DMS53 treated with DMSO at 0.1 percent for 48 hours (cell line): ENCODE data around the gene ENPEP.
"Not testable (repeated sequence)": the region's sequence is repeated elsewhere in the genome, so short reads cannot be mapped to it uniquely, and the experiment has no call there.

Experiments used
- DNase-seq: peaks from one replicate; lab custom pipeline; 2025; ENCODE audit not compliant: unreplicated experiment; lab: John Stamatoyannopoulos, UW

ENPEP gene, protein sequence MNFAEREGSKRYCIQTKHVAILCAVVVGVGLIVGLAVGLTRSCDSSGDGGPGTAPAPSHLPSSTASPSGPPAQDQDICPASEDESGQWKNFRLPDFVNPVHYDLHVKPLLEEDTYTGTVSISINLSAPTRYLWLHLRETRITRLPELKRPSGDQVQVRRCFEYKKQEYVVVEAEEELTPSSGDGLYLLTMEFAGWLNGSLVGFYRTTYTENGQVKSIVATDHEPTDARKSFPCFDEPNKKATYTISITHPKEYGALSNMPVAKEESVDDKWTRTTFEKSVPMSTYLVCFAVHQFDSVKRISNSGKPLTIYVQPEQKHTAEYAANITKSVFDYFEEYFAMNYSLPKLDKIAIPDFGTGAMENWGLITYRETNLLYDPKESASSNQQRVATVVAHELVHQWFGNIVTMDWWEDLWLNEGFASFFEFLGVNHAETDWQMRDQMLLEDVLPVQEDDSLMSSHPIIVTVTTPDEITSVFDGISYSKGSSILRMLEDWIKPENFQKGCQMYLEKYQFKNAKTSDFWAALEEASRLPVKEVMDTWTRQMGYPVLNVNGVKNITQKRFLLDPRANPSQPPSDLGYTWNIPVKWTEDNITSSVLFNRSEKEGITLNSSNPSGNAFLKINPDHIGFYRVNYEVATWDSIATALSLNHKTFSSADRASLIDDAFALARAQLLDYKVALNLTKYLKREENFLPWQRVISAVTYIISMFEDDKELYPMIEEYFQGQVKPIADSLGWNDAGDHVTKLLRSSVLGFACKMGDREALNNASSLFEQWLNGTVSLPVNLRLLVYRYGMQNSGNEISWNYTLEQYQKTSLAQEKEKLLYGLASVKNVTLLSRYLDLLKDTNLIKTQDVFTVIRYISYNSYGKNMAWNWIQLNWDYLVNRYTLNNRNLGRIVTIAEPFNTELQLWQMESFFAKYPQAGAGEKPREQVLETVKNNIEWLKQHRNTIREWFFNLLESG

DNA sequence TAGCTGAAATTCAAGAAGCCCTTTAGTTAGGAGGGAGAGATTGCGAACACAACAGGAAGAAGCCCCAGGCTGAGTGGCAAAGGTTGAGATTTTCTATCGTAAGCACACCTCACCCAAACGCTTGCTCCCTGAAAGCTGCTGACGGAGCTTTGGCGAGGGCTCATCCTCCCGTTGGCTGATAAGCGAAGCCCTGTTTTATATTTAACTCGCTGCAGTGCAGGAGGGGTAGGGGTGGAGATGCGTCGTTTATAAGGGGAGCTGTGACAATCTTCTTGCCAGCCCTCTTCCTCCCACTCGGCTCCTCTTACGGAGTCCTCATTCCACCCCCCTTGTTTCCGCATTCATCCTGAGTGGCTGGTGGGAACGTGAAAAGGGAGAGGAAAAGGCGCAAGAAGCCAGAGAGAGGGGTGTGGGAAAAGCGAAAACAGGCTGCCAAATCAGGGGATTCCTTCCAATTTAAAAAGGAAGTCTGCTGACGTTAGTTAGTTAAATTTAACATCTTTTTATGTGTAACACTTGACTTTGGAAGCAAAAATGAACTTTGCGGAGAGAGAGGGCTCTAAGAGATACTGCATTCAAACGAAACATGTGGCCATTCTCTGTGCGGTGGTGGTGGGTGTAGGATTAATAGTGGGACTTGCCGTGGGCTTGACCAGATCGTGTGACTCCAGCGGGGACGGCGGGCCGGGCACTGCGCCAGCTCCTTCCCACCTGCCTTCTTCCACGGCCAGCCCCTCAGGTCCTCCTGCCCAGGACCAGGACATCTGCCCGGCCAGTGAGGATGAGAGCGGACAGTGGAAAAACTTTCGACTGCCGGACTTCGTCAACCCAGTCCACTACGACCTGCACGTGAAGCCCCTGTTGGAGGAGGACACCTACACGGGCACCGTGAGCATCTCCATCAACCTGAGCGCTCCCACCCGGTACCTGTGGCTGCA lies at the start of gene ENPEP:
ENPEP (plus strand) TSS at position 275 of the 938 bp plus-strand sequence; CDS start at position 535, 260 bp downstream.
- no peak for DNase-seq

DNA sequence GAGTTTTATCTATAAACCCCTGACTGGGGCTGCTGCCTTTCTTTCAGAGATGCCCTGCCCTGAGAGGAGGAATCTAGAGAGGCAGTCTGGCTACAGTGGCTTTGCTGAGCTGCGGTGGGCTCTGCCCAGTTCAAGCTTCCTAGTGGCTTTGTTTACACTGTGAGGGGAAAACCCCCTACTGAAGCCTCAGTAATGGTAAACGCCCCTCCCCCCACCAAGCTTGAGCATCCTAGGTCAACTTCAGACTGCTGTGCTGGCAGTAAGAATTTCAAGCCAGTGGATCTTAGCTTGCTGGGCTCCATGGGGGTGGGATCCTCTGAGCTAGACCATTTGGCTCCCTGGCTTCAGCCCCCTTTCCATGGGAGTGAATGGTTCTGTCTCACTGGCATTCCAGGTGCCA lies 44.1 kb upstream of the ENPEP start:
- DNase-seq: not testable (repeated sequence)

DNA sequence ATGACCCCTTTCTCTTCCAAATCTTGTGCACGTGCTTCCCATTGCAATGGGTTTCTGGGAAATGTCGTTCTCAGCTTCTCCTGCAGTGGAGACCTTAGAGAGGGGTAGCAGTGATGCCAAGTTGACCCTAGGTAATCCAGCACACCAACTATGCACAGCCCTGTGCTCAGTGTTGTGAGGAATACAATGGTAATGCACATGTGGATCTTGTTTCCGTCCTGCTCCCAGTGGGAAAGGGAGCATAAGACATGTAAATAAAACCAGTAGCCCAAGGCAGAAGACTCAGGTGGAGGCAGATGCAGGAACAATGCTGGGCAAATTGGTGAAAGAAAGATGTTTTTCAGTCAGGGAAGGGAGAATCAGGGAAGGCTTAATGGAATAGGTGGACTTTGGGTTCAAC lies 38.7 kb upstream of the ENPEP start:
- DNase-seq: not testable (repeated sequence)

DNA sequence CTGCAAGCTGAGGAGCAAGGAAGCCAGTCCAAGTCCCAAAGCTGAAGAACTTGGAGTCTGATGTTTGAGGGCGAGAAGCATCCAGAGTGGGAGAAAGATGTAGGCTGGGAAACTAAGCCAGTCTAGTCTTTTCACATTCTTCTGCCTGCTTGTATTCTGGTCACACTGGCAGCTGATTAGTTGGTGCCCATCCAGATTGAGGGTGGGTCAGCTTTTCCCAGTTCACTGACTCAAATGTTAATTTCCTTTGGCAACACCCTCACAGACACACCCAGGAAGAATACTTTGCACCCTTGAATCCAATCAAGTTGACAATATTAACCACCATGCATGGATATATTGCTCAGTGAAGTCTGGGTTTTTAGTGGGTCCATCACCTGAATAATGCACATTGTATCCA lies 36.7 kb upstream of the ENPEP start:
- DNase-seq: not testable (repeated sequence)

DNA sequence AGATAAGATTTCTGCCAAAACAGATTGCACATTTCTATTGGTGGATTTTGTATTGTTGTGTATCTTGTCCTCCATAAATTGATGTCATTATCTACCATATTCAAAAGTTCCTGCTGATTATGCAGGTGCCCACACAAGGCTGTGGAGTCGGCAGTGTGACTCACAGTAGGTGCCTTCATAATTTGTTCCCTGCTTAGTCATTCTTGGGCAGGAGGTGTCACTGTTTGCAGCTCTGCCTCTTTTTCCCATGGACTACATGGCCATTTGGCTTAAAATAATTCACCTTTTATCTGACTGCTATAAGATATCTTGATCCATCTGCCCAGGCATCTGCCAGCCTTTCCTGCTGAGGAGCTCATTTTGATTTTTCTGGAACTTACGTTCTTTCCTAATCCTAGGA lies 33.6 kb upstream of the ENPEP start:
- DNase-seq: no peak

DNA sequence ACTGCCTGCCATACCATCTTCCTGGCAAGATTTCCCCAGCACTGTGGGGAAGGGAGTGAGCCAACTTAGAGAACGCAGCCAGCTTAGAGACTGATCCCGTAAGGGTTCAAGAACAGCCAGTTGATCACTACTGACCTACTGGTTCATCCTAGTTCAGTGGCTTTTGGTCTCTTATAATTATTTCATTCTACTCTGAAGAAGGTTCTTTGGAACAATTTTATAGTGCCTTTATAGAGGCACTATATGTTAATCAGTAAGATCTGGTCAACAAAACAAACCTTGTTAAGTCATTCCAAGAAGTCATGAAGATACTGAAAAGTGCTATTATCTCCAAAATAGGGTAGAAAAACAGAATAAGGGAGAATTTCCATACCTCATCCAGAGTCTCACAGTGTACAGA lies 33.2 kb upstream of the ENPEP start:
- no peak for DNase-seq

DNA sequence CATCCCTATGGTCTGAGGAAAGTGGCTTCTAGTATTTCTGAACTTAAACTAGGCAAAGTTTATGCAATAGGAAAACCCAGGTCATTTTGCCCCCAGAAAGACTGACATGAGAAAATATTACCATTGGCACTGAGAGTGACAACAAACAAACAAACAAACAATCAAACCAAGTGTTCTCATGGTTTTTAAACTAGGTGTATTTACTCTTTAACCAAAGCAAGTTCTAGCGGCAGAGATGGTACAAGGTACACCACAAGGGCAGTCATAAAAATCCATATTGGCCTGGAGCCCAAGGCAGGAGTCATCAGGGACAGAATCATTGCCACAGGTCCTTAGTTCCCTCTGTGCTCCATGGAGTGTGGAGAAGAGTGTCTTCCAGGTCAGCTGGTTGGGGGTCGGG lies 26.0 kb upstream of the ENPEP start:
- no peak for DNase-seq

DNA sequence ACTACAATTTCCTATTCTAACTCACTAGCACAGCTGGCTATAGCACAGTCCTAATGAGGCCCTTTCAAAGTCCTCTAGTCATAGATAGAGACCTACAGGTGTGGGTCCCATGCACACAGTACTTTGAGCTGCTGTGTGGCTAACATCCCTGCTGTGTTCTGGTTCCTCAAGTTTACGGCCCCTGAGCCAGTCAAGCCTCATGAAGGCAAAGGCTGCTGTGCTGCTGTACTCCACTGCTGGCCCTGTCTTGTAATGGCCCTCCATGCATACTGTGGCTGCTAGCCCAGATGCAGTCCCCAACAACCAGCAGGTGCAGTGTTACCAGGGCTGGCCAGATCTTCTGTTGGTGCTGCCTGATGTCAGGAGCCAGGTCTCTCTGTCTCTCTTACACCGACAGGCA lies 23.4 kb upstream of the ENPEP start:
- no peak for DNase-seq

DNA sequence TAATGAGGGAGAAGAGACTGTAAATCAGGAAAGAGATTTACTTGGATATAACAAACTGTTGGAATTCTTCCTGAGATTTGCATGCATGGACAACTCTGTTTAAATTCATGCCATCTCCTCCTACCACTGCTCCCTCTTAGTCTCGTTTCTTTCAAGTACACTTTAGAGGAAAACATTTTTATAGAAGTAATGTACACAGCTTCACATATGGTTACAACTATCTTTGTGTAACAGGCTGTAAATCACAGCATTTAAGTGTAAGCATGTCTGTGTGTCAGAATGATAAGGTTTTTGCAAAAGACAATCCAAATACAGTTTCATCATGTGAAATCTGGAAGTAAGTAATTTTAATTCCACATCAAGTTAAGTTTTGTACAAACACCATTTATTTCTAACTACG lies 21.5 kb upstream of the ENPEP start:
- no peak for DNase-seq

DNA sequence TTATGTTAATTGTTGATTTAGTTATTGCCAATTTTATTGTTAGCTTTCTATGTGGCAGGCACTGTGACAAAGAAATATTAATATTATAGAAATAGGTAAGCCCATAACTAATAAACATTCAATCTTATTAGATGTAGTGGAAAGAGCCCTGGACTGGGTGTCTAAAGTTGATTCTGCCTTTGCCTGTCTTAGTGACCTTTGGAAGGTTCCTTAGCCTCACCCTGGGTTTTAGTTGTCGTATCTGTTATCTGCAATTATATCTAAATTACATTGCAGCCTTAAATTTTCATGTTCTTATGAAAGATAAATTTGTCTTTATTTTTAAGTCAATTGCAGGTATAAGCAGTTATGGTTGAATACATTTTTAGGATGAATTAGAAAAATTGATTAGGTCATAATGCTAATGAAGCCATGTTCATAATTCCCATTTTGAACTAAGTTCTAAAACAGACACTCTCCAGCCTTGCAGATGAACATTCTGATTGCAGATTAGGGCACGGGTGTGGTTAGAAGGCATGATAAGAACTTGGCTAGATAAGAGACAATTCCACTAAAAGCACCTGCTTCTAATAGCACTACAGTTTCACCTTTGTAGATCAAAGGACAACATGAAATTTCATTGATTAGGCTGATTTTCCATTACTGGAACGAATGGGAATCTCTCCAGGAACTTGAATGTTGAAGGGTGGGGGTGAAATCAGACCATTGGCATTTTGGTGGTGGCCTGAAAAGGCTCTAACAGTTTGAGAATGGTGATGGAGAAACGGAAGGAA lies 17.3 kb upstream of the ENPEP start:
- no peak for DNase-seq

DNA sequence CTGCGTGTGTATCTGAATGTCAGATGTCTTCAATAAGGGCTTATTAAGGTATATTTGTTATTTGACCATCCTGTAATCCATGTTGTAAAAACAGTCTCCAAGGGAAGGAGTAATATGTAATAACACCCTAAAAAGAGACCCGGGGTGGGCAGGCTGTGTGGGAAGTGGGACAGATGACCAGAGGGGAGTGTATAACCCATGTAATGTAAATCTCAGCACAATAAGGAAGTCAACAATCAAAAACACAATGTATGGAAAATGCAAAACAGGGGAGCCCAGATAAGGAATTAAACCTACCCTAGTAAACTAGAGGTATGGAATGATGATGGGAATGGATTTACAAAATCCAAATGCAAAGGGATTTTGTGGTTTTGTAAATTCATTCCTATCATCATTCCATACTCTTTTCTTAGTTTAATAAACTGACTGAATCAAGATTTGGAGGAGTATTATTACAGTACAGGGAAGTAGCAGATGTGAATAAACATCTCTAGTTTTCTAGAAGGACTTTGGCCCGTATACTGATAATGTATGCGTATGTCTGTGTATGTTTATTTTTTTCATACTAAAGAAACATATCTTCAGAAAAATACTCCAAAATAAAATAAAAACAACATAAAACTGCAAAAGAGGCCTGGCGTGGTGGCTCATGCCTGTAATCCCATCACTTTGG lies 15.7 kb upstream of the ENPEP start:
- DNase-seq: no peak

DNA sequence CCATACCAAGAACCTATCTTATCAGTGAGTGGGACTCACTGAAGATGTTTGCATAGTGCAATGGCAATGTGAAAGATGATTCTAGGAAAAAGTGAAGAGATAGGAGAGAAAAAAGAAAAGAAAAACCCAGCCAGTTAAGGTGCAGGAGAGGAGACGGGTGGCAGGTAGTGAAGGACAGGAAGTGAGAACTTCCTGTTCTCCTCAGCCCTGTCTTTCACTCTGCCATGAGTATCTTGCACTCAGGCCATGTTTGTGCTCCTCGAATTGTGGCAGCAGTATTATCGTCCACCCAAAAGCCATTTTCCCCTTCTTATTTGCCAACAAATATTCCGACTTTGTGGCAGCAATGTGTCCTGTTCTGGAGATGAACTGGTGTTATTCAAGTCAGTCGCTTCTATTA lies 8.6 kb upstream of the ENPEP start:
- DNase-seq: no peak

DNA sequence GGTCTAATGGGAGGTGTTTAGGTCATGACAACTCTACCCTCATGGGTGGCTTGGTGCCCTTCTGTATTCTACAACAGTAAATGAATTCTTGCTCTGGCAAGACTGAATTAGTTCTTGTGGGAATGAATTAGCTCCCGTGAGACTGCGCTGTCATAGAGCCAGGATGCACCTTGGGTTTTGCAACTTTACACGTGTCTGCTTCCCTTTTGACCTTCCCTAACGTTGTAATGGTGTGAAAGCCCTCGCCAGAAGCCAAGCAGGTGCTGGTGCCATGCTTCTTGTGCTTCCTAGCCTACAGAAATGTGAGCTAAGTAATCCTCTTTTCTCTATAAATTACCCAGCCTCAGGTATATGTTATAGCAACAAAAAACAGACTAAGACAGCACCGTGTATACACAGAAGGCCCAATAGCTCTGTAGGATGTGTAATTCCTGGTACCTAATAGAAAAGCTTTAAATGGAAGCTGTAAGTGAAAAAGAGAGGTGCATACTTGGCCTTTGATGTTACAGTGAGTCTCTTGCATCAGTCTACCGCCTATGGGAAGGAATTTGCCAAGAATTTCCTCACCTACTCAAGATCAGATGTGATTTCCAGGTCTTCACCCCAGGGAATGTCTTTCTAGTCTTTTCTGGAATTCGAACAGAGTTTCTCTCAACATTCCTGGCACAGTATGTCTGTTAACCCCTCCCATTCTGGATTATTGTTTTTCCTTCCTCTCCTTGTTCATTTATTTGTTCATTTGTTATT lies 3.2 kb upstream of the ENPEP start:
- no peak for DNase-seq

DNA sequence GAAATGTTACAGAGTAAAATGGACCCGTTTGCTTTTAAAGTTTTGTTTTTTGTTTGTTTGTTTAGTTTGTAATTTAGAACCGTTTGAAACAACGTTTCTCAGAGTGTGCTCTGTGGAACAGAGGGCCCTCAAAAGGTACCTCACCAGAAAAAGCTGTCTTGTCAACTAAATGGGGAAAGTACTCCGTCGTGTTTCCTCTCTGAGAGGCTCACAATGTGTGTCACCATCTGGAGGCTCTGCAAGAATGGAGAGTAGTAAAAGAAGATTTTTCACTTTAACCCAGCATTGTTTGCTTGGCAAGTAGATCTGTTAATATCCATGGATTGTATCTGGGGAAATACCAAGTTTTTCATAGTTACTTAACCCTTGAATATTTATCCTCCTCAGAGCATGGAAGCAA lies 1.5 kb upstream of the ENPEP start:
- no peak for DNase-seq

DNA sequence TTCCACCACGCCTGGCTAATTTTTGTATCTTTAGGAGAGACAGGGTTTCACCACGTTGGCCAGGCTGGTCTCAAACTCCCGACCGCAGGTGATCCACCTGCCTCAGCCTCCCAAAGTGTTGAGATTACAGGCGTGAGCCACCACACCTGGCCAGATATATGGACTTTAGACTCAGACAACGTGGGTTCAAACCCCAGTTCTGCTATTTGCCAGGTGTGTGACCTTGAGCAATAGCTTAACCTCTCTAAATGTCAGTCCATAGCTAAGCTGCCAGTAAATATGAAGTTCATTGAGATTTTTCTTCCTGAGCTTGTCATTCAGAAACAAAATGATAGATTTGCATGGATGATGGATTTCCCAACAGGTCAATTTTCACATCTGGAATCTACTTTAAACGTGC lies 875 bp upstream of the ENPEP start:
- DNase-seq: not testable (repeated sequence)

DNA sequence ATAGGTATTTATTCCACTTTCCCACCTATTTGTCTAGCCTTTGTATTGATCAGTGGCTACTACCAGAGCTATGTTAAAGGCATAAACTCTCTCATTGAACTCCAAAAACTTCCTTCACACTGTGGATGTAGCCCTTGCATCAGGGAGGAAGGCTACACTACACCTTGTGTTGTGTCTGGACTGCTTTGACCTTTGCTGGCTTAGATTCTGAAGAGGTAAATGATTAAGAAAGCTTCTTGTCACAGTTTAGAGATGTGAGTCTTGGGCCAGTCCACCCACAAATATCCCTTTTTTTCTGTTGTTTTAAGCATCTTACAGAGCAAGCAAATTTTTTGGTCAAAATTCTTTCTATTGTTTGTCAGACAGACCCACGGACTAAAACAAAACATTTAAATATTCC lies 1.9 kb downstream of the ENPEP start:
- no peak for DNase-seq

DNA sequence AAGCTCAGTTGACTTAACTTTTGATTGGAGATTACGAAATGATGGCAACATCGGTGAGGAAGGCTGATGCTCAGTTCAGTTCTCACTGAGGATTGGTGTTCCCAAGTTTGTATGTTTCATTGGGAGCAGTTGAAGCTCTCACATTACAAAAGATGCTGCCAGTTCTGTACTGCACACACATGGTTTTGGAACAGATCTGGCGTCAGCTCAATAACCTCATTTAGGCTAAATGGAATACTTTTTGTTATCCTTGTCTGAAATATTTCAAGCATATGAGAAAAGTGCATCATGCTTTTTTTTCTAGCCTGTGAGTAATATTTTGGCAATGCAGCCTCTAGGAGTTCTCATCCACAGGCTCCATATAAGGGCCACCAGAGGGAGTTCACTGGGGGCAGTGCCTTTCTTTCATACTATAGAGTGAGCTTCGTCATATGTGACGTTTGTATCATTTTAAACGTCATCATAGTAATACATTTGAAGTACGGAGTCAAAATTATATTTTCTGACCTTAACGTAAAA lies 4.1 kb downstream of the ENPEP start:
- DNase-seq: no peak

DNA sequence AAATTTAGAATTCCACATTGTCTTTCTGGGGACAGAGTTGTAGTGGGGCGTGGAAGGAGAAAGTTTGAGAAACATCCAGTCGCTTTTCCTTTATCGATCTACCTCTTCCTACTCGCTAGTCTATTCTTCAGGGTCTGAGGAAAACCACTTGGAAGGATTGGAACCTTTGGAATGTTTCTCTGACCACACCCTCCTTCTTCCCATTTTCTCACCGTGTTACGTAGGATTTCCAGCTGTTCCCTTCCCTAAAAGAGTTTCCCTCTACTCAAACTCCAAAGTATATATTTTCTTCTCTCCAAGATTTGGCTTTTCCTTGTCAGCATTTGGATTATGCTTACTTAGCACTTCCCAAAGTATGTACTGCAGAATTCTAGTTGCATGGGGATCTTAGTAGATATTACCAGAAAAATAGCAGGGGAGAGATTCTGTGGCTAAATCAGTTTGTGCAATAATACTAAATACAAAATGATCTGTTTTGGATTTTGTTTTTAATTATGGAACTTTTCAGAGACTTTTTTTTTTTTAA lies 4.9 kb downstream of the ENPEP start:
- DNase-seq: no peak
